Measurements from ENCODE around the gene IFNL4.
"Not testable (repeated sequence)": the region's sequence is repeated elsewhere in the genome, so short reads cannot be mapped to it uniquely, and the experiment has no call there.

Gene IFNL4

DNA sequence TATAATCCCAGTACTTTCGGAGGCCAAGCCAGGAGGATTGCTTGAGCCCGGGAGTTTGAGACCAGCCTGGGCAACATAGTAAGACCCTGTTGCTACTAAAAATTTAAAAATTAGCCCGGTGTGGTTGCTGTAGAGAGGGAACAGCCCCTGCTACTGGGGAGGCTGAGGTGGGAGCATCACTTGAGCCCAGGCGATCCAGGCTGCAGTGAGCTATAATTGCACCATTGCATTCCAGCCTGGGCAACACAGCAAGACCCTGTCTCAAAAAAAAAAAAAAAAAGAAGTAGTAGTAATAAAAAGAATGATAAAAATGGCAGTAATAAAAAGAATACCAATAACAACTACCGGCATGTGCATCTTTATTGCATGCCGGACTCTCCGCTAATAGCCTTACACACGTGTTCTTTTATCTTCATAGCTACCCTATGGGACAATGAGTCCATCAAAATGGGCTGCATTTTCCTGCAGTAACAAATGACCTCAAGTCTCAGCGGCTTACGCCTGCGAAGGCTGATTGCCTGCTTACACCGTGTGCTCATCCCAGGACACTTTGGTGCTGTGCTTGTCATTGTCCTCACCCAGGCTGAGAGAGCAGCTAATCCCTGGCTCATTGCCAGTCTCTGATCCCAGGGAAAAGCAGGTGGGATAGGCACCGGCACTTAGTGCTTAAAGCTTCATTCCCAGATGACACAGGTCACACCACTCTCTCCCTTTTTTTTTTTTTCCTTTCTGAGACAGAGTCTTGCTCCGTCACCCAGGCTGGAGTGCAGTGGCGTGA is 30.2 kb downstream of the IFNL4 start:
- TF ChIP-seq YY1 (IDR thresholded peaks at IDR 0.05; ENCODE audit: insufficient read depth, insufficient read length) (no peak), ZNF274 (IDR thresholded peaks at IDR 0.05; ENCODE audit: low read depth, low read length) (no peak), SUZ12 (IDR thresholded peaks at IDR 0.05; ENCODE audit: extremely low read depth, insufficient read depth, insufficient read length) (no peak)
- H3K27me3 ChIP-seq (ENCODE audit: insufficient read depth, insufficient read length) = peaks cover 14% of the 10 kb centered on the region
- H3K36me3 ChIP-seq (ENCODE audit: insufficient read depth, insufficient read length, low read length) = no peaks in the 10 kb centered on the region
- no peak for DNase-seq (ENCODE audit: low read depth, low spot score)
- H3K9me3 ChIP-seq (ENCODE audit: insufficient read depth, low read length) = peaks cover 5% of the 10 kb centered on the region; the same call in 1 of the 2 replicates
- H3K4me3 ChIP-seq (ENCODE audit: insufficient read length, low read depth) = no peak overlapping the region
- no peak overlapping the region for H3K9ac ChIP-seq (ENCODE audit: insufficient read length, low read depth)
- H3K4me1 ChIP-seq (ENCODE audit: insufficient read depth, insufficient read length) = no peaks in the 10 kb centered on the region

DNA sequence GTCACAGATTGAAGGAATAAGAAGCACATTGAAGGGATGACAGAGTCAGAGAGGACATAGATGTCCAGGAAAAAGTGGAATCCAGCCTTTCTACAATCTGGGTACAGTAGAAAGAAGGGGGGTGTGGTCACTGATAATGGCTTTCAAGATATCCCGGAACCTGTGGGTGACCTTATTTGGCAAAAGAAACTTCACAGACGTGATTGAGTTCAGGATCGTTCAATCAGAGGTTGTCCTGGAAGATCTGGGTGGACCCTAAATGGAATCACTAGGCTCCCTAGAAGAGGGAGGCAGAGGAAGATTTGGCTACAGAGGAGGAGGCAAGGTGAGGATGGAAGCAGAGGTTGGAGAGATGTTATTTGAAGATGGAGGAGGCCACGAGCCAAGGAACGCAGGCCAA is 31.6 kb downstream of the IFNL4 start:
- peaks cover 11% of the 10 kb centered on the region for H3K27me3 ChIP-seq (ENCODE audit: insufficient read depth, insufficient read length)
- no peak overlapping the region for H3K4me3 ChIP-seq (ENCODE audit: insufficient read length, low read depth)
- peaks cover 5% of the 10 kb centered on the region; the same call in 1 of the 2 replicates for H3K9me3 ChIP-seq (ENCODE audit: insufficient read depth, low read length)
- no peaks in the 10 kb centered on the region for H3K4me1 ChIP-seq (ENCODE audit: insufficient read depth, insufficient read length)
- no peak overlapping the region for H3K9ac ChIP-seq (ENCODE audit: insufficient read length, low read depth)
- no peak for TF ChIP-seq SUZ12 (IDR thresholded peaks at IDR 0.05; ENCODE audit: extremely low read depth, insufficient read depth, insufficient read length)
- no peak for TF ChIP-seq YY1 (IDR thresholded peaks at IDR 0.05; ENCODE audit: insufficient read depth, insufficient read length)
- TF ChIP-seq ZNF274 (IDR thresholded peaks at IDR 0.05; ENCODE audit: low read depth, low read length) = no peak
- no peaks in the 10 kb centered on the region for H3K36me3 ChIP-seq (ENCODE audit: insufficient read depth, insufficient read length, low read length)
- no peak for DNase-seq (ENCODE audit: low read depth, low spot score)

DNA sequence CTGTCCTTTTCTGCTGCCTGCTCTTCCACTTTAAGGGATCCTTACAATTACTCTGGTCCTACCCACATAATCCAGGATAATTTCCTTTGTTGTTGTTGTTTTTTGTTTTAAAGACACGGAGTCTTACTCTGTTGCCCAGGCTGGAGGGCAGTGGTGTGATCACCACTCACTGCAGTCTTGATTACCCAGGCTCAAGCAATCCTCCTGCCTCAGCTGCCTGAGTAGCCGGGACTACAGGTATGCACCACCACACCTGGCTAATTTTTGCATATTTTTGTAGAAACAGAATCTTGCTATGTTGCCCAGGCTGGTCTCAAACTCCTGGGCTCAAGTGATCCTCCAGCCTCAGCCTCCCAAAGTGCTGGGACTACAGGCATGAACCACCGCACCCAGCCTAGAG is 33.3 kb downstream of the IFNL4 start:
- H3K27me3 ChIP-seq (ENCODE audit: insufficient read depth, insufficient read length); H3K9me3 ChIP-seq (ENCODE audit: insufficient read depth, low read length); H3K9ac ChIP-seq (ENCODE audit: insufficient read length, low read depth); H3K4me1 ChIP-seq (ENCODE audit: insufficient read depth, insufficient read length); H3K4me3 ChIP-seq (ENCODE audit: insufficient read length, low read depth); DNase-seq (ENCODE audit: low read depth, low spot score); H3K36me3 ChIP-seq (ENCODE audit: insufficient read depth, insufficient read length, low read length): not testable (repeated sequence)

DNA sequence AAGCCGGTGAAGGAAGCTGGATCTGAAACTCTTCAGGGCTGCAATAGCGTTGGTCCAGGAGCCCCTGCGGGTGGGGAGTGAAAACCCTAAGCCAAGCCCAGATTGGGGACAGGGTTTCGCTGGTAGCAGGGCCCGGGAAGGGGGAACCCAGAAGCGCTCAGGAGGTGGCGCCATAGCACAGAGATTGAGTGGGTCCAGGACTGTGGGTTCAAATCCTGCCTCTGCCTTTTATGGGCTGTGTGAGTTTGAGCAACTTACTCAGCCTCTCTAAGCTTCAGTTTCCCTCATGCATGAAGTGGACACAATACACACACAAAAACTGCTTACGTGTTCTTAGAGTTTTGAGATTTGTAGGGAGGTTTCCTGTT is 36.3 kb downstream of the IFNL4 start:
- H3K9me3 ChIP-seq (ENCODE audit: insufficient read depth, low read length) = peaks cover 5% of the 10 kb centered on the region; the same call in 1 of the 2 replicates
- no peaks in the 10 kb centered on the region for H3K36me3 ChIP-seq (ENCODE audit: insufficient read depth, insufficient read length, low read length)
- H3K9ac ChIP-seq (ENCODE audit: insufficient read length, low read depth) = no peak overlapping the region
- H3K4me3 ChIP-seq (ENCODE audit: insufficient read length, low read depth) = no peak overlapping the region
- no peak for TF ChIP-seq SUZ12 (IDR thresholded peaks at IDR 0.05; ENCODE audit: extremely low read depth, insufficient read depth, insufficient read length)
- no peak for TF ChIP-seq YY1 (IDR thresholded peaks at IDR 0.05; ENCODE audit: insufficient read depth, insufficient read length)
- no peak for TF ChIP-seq ZNF274 (IDR thresholded peaks at IDR 0.05; ENCODE audit: low read depth, low read length)
- no peaks in the 10 kb centered on the region for H3K27me3 ChIP-seq (ENCODE audit: insufficient read depth, insufficient read length)
- H3K4me1 ChIP-seq (ENCODE audit: insufficient read depth, insufficient read length) = no peaks in the 10 kb centered on the region
- DNase-seq (ENCODE audit: low read depth, low spot score) = peak; percentile 32

DNA sequence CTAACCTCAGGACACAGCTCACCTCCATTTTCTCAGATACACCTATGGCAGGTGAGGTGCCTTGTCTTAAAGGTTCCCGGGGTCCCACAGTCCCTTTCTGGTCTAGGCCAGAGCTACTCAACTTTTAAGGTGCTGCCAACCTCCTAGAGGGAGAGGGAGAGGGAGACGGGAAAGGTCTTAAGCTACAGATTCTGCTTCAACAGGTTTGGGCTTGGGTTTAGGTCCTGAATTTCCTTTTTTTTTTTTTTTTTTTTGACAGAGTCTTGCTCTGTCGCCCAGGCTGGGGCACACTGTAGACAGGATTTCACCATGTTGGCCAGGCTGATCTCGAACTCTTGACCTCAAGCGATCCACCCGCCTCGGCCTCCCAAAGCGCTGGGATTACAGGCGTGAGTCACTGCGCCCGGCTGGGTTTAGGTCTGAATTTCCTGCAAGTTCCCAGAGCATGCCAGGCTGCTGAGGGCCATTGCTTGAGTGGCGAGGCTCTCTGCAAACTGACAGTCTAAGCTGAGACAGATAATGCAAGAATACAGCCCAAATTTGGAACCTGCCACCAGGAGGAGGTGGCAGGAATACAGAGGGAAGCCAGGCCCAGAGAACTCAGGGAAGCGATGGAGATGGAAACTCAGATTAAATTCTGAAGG is 36.8 kb downstream of the IFNL4 start:
- H3K27me3 ChIP-seq (ENCODE audit: insufficient read depth, insufficient read length) = no peaks in the 10 kb centered on the region
- H3K9me3 ChIP-seq (ENCODE audit: insufficient read depth, low read length) = peaks cover 5% of the 10 kb centered on the region; the same call in 1 of the 2 replicates
- TF ChIP-seq SUZ12 (IDR thresholded peaks at IDR 0.05; ENCODE audit: extremely low read depth, insufficient read depth, insufficient read length) = no peak
- no peak for TF ChIP-seq ZNF274 (IDR thresholded peaks at IDR 0.05; ENCODE audit: low read depth, low read length)
- TF ChIP-seq YY1 (IDR thresholded peaks at IDR 0.05; ENCODE audit: insufficient read depth, insufficient read length) = no peak
- H3K4me1 ChIP-seq (ENCODE audit: insufficient read depth, insufficient read length) = no peaks in the 10 kb centered on the region
- no peak overlapping the region for H3K9ac ChIP-seq (ENCODE audit: insufficient read length, low read depth)
- no peak for DNase-seq (ENCODE audit: low read depth, low spot score)
- H3K36me3 ChIP-seq (ENCODE audit: insufficient read depth, insufficient read length, low read length) = no peaks in the 10 kb centered on the region
- no peak overlapping the region for H3K4me3 ChIP-seq (ENCODE audit: insufficient read length, low read depth)

DNA sequence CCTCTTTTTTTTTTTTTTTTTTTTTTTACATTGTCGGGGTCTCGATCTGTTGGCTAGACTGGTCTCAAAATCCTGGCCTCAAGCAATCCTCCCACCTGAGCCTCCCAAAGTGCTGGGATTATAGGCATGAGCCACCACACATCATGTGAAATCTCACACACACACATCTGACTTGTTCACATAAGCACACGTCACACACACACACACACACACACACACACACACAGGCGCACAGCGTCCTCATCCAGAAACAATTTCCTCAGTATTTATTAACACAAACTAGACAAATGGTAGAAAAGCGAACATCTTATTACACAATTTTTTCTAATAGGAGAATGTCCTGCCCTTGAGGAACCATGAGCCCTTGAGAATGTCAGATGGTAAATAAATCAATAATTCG is 39.5 kb downstream of the IFNL4 start:
- no peaks in the 10 kb centered on the region for H3K36me3 ChIP-seq (ENCODE audit: insufficient read depth, insufficient read length, low read length)
- TF ChIP-seq ZNF274 (IDR thresholded peaks at IDR 0.05; ENCODE audit: low read depth, low read length) (no peak), SUZ12 (IDR thresholded peaks at IDR 0.05; ENCODE audit: extremely low read depth, insufficient read depth, insufficient read length) (no peak), YY1 (IDR thresholded peaks at IDR 0.05; ENCODE audit: insufficient read depth, insufficient read length) (no peak)

DNA sequence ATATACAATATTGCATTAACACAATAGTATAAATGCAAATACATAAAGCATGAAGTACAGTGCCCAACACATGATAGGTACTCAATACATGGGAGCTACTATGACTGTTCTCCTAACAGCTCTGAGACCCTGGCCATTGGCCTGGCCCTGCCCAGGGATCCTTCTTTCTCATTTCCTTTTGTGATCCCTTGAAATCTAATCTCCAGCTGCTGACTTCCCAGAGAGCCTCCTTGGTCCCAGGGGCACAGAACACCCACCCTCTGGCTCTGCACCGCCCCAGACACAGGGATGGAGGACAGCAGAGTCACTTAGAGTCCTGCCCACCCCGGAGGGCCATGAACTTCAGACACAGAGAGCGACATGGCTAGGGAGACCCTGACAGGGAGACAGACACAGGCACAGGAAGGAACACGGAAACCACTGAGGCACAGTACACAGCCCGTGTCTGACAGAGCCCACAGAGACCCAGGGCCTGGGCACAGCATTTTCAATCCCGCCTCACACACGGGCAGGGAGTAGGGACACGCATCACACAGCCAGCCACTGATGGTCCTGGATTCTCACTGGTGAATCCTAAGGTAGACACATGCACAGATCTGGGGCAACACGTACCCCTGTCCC is 40.4 kb downstream of the IFNL4 start:
- H3K27me3 ChIP-seq (ENCODE audit: insufficient read depth, insufficient read length) = no peaks in the 10 kb centered on the region
- H3K9ac ChIP-seq (ENCODE audit: insufficient read length, low read depth) = no peak overlapping the region
- no peak overlapping the region for H3K4me3 ChIP-seq (ENCODE audit: insufficient read length, low read depth)
- DNase-seq (ENCODE audit: low read depth, low spot score) = no peak
- H3K36me3 ChIP-seq (ENCODE audit: insufficient read depth, insufficient read length, low read length) = no peaks in the 10 kb centered on the region
- TF ChIP-seq ZNF274 (IDR thresholded peaks at IDR 0.05; ENCODE audit: low read depth, low read length) (no peak), SUZ12 (IDR thresholded peaks at IDR 0.05; ENCODE audit: extremely low read depth, insufficient read depth, insufficient read length) (no peak), YY1 (IDR thresholded peaks at IDR 0.05; ENCODE audit: insufficient read depth, insufficient read length) (no peak)
- no peaks in the 10 kb centered on the region for H3K4me1 ChIP-seq (ENCODE audit: insufficient read depth, insufficient read length)
- H3K9me3 ChIP-seq (ENCODE audit: insufficient read depth, low read length) = no peaks in the 10 kb centered on the region

More for the DNA sequence above, 39.5 kb downstream of the IFNL4 start:
- no peak overlapping the region for H3K4me3 ChIP-seq (ENCODE audit: insufficient read length, low read depth)
- no peak overlapping the region for H3K9ac ChIP-seq (ENCODE audit: insufficient read length, low read depth)
- no peaks in the 10 kb centered on the region for H3K4me1 ChIP-seq (ENCODE audit: insufficient read depth, insufficient read length)
- H3K27me3 ChIP-seq (ENCODE audit: insufficient read depth, insufficient read length) = no peaks in the 10 kb centered on the region
- H3K9me3 ChIP-seq (ENCODE audit: insufficient read depth, low read length) = no peaks in the 10 kb centered on the region
- DNase-seq (ENCODE audit: low read depth, low spot score) = no peak
